K562 (cell line): ENCODE data around the gene PRKAR2B. TPM values are rescaled to one million over a fixed set of nuclear protein-coding genes. Genes with fewer than 3 reads are reported as not detected.

Experiments
- FOXK2 ChIP-seq, 2 experiments: fragments of 450-650 bp; IDR thresholded peaks in 1 of 2; conservative IDR thresholded peaks in 1 of 2; 2 replicates each; pipeline ENCODE4 v1.6.1; 2016; ENCODE audit warnings: low read depth in 2 of 2, mild to moderate bottlenecking in 1 of 2
- HLTF ChIP-seq: fragments of 450-650 bp; IDR thresholded peaks from 2 replicates; pipeline ENCODE4 v1.6.1; 2016
- MLLT1 ChIP-seq, 2 experiments: fragments of 450-650 bp; IDR thresholded peaks; 2 replicates each; pipeline ENCODE4 v1.6.1; 2016
- PYGO2 ChIP-seq: fragments of 450-650 bp; IDR thresholded peaks from 2 replicates; pipeline ENCODE4 v1.6.1; 2016; ENCODE audit warnings: mild to moderate bottlenecking, missing genetic modification characterization, moderate library complexity, missing compliant biosample characterization
- RBM25 ChIP-seq: fragments of 200-400 bp; formaldehyde crosslinking; IDR thresholded peaks from 2 replicates; pipeline ENCODE4 v1.6.1; 2018; ENCODE audit warnings: low read length, low read depth, moderate library complexity; ENCODE audit not compliant: severe bottlenecking
- SMARCE1 ChIP-seq: fragments of 450-650 bp; IDR thresholded peaks from 2 replicates; pipeline ENCODE4 v1.7.1; 2016; ENCODE audit warnings: mild to moderate bottlenecking
- WHSC1 ChIP-seq: IDR thresholded peaks from one replicate; pipeline ENCODE4 v1.6.1; 2012; ENCODE audit warnings: low read length, control low read depth, inconsistent platforms
- ZNF609 ChIP-seq: sonication (generic); formaldehyde crosslinking; IDR thresholded peaks from 2 replicates; pipeline ENCODE4 v1.8.1; 2023; ENCODE audit warnings: missing genetic modification reagents, mild to moderate bottlenecking, borderline replicate concordance
- polyA plus RNA-seq, 8 experiments: library from polyadenylated mRNA; depleted of rRNA in 4 of 8; stranded (reverse) in 5 of 8; unstranded in 3 of 8; fragments of >200 nt; fragmentation: Nextera tagmentation in 2 of 8; fragmentation: Illumina TruSeq in 1 of 8; extraction: Ambion mirVana in 2 of 8; extraction: Trizol in 1 of 8; gene quantifications; 2 replicates each; pipeline versions ENCODE4 v1.2.1 to v1.2.3, GENCODE V29; 2011 to 2014; ENCODE audit warnings: inconsistent platforms in 1 of 8, missing spikeins in 1 of 8
- total RNA-seq, 7 experiments: library from RNA; depleted of rRNA in 6 of 7; stranded (reverse); fragments of >200 nt in 6 of 7; fragmentation: Illumina TruSeq in 2 of 7; extraction: Trizol in 2 of 7; gene quantifications; 2 replicates each; pipeline versions ENCODE4 v1.2.1 to v1.2.3, GENCODE V29; 2011 to 2021; ENCODE audit warnings: low replicate concordance in 1 of 7
- TF ChIP-seq, protein P1 (sequence below): sonication (generic); formaldehyde crosslinking; IDR thresholded peaks from 2 replicates; pipeline ENCODE4 v1.8.0; 2022; ENCODE audit warnings: mild to moderate bottlenecking, missing genetic modification reagents, borderline replicate concordance
- TF ChIP-seq, protein P2 (sequence below), 2 experiments: fragments of 250-450 bp in 1 of 2; fragments of 450-650 bp in 1 of 2; sonication (Bioruptor Pico) in 1 of 2; IDR thresholded peaks; 2 replicates each; pipeline versions ENCODE4 v1.6.1 to v1.8.0; 2016 to 2021; ENCODE audit warnings: mild to moderate bottlenecking in 2 of 2, moderate library complexity in 2 of 2, missing compliant biosample characterization in 1 of 2, missing genetic modification characterization in 1 of 2
- TF ChIP-seq, protein P3 (sequence below): fragments of 200-800 bp; sonication (Bioruptor generic); IDR thresholded peaks from 2 replicates; pipeline ENCODE4 v1.6.1; 2016; ENCODE audit warnings: missing genetic modification characterization, missing compliant biosample characterization

The PRKAR2B gene
- total and polyA plus RNA-seq, 9 of the 15 experiments (the other 6 are each of a cell fraction or from before 2014, with no cell fraction given): 59.0 to 173 (median 129) TPM

DNA sequence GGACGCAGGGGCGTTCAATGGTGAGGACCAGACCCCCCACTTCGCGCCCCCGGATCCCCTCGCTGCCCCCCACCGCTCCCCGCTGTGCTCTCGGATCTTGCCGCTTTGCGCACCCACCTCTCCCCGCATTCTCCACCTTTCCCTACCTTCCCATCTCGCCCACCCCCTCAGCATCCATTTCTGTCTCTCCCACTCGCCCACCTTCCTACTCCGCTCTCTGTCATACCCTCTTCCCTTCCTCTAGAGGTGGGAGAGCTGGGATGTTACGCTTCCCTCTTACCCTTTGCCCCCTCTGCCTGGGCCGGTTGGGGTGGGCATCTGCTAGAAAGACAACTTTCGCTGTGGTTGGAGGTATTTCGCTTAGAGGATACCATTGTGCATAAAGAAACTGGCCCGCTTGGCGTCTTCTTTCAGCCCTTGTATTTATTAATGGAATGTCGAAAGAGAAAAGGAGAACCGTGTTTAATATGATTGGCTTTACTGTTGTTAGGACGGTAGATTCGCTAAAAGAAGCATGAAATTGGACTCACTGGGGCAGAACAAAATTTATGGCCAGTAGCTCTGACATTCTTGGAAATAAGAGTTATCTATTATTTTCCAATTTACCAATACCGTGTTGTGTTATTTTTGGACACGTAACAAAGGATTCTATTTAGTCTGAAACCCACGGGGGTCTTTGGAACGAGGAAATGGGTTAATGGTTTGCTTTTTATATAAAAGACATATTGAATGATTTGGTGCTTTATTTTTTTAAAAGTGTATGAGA, 873 bp downstream of the PRKAR2B start (continued):
- TF ChIP-seq ZNF609 (CRISPR knock-in tag): no peak
- TF ChIP-seq, protein P1, sequence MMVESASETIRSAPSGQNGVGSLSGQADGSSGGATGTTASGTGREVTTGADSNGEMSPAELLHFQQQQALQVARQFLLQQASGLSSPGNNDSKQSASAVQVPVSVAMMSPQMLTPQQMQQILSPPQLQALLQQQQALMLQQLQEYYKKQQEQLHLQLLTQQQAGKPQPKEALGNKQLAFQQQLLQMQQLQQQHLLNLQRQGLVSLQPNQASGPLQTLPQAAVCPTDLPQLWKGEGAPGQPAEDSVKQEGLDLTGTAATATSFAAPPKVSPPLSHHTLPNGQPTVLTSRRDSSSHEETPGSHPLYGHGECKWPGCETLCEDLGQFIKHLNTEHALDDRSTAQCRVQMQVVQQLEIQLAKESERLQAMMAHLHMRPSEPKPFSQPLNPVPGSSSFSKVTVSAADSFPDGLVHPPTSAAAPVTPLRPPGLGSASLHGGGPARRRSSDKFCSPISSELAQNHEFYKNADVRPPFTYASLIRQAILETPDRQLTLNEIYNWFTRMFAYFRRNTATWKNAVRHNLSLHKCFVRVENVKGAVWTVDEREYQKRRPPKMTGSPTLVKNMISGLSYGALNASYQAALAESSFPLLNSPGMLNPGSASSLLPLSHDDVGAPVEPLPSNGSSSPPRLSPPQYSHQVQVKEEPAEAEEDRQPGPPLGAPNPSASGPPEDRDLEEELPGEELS (CRISPR knock-in tag): 0 out of 2 replicates have a peak, but pooled peaks have one; percentile 65
- TF ChIP-seq, protein P2, sequence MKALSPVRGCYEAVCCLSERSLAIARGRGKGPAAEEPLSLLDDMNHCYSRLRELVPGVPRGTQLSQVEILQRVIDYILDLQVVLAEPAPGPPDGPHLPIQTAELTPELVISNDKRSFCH (CRISPR knock-in tag; IDR thresholded peaks at IDR 0.05): no peak
- TF ChIP-seq, protein P2 (tag; IDR thresholded peaks at IDR 0.05): no peak
- TF ChIP-seq, protein P3, sequence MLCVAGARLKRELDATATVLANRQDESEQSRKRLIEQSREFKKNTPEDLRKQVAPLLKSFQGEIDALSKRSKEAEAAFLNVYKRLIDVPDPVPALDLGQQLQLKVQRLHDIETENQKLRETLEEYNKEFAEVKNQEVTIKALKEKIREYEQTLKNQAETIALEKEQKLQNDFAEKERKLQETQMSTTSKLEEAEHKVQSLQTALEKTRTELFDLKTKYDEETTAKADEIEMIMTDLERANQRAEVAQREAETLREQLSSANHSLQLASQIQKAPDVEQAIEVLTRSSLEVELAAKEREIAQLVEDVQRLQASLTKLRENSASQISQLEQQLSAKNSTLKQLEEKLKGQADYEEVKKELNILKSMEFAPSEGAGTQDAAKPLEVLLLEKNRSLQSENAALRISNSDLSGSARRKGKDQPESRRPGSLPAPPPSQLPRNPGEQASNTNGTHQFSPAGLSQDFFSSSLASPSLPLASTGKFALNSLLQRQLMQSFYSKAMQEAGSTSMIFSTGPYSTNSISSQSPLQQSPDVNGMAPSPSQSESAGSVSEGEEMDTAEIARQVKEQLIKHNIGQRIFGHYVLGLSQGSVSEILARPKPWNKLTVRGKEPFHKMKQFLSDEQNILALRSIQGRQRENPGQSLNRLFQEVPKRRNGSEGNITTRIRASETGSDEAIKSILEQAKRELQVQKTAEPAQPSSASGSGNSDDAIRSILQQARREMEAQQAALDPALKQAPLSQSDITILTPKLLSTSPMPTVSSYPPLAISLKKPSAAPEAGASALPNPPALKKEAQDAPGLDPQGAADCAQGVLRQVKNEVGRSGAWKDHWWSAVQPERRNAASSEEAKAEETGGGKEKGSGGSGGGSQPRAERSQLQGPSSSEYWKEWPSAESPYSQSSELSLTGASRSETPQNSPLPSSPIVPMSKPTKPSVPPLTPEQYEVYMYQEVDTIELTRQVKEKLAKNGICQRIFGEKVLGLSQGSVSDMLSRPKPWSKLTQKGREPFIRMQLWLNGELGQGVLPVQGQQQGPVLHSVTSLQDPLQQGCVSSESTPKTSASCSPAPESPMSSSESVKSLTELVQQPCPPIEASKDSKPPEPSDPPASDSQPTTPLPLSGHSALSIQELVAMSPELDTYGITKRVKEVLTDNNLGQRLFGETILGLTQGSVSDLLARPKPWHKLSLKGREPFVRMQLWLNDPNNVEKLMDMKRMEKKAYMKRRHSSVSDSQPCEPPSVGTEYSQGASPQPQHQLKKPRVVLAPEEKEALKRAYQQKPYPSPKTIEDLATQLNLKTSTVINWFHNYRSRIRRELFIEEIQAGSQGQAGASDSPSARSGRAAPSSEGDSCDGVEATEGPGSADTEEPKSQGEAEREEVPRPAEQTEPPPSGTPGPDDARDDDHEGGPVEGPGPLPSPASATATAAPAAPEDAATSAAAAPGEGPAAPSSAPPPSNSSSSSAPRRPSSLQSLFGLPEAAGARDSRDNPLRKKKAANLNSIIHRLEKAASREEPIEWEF (CRISPR knock-in tag): no peak
- TF ChIP-seq WHSC1: no peak
- TF ChIP-seq RBM25: no peak
- peak; percentile 32; the same call in 1 of the 2 replicates for TF ChIP-seq HLTF
- TF ChIP-seq FOXK2 (conservative IDR thresholded peaks at IDR 0.05 in 1 of 2, IDR thresholded peaks at IDR 0.05 in 1 of 2; ENCODE audit: low read depth in 2 of 2): no peak
- TF ChIP-seq SMARCE1: peak; percentile 59; the same call in 1 of the 2 replicates
- TF ChIP-seq PYGO2 (tag): no peak
- peak; percentile 75 to 92; a peak in 3 of 4 replicates for TF ChIP-seq MLLT1 (IDR thresholded peaks at IDR 0.05)
